ENCODE measurements around the gene ITGBL1.

ITGBL1 gene

DNA sequence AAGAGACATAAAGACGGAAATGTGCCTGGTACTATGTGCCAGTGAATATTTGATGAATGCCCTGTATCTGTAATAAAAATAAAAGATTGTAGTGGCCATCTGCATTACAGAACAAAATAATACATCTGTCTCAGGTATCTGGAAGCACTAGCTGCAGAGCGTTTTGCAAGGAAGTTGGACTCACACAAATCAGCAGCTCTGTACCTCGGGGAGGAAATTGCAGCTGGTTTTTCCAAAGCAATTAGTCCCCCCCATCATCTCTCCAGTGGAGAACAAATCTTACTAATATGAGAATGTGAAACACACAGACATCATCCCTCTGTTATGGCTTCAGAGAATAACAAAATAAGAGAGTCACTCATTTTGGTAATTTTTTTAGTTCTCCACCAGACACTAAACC lies 245.3 kb downstream of the ITGBL1 start:
- Mint-ChIP-seq H3K27me3 (no peaks in the 10 kb centered on the region), H3K9me3 (no peaks in the 10 kb centered on the region), H3K4me1 (no peaks in the 10 kb centered on the region), H3K4me3 (no peak overlapping the region), H3K27ac (no peak overlapping the region)
- DNase-seq (no peak), ATAC-seq (no peak)

DNA sequence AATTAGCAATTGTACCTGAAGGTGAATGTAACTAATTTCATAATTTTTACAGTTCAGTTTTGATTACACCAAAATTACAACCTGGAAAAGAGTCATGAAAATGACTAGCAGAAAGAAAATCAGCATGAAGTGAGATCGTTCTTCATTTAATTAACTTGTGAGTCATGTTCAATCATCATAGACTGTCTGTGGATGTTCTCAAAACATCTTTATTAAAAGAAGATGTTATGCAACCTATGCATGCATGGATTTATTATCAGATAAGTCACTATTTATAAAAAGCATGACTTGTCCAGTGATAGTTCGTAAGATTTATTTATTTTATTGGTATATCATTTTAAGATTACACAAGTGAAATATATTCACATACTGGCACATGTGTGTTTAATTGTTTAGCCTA lies 245.9 kb downstream of the ITGBL1 start:
- no peak for DNase-seq
- no peaks in the 10 kb centered on the region for H3K9me3 Mint-ChIP-seq
- ATAC-seq, result no peak
- no peaks in the 10 kb centered on the region for H3K4me1 Mint-ChIP-seq
- no peak overlapping the region for H3K27ac Mint-ChIP-seq
- no peak overlapping the region for H3K4me3 Mint-ChIP-seq
- peaks cover 7% of the 10 kb centered on the region for H3K27me3 Mint-ChIP-seq

DNA sequence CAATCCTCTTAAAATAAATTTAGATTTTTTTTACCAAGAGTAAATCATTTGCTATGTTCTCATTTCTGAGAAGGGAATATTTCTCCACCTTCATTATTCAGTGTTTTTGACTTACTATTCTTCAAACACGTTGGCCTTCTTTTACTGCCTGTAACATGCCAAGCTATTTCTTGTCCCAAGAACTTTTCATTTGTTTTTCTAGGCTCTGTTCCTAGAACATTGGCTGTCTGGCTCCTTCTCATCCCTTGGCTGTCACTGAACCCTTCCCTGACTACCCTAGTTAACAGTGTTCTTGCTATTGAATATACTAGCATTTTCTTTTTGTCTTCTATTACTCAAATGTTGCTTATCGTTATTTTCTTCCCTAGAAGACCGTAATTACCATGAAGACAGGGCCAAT lies 248.1 kb downstream of the ITGBL1 start:
- no peaks in the 10 kb centered on the region for H3K9me3 Mint-ChIP-seq
- ATAC-seq, result no peak
- H3K27ac Mint-ChIP-seq, result no peak overlapping the region
- H3K27me3 Mint-ChIP-seq, result peaks cover 21% of the 10 kb centered on the region
- no peaks in the 10 kb centered on the region for H3K4me1 Mint-ChIP-seq
- H3K4me3 Mint-ChIP-seq, result no peak overlapping the region
- no peak for DNase-seq

DNA sequence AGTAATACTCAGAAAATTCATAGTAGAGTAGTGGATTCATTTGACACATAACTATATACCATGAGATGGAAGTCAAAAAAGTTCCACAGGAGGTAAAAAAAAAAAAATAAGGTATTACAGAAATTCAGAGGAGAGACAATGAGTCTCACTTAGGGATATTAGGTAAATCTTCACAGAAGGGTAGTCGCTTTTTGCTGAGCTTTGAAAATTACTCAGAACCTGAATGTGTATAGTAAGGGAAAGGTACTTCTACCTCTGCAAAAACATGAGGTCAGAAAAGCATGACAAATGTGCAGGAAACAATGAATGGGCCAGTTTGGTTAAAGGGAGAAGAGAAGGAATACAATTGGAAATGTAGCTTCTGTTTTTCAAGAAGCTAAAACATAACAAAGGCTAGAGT lies 250.6 kb downstream of the ITGBL1 start:
- Mint-ChIP-seq H3K27me3 (peaks cover 28% of the 10 kb centered on the region), H3K4me1 (peaks cover 9% of the 10 kb centered on the region), H3K9me3 (no peaks in the 10 kb centered on the region), H3K4me3 (no peak overlapping the region), H3K27ac (no peak overlapping the region)
- ATAC-seq (no peak), DNase-seq (no peak)

DNA sequence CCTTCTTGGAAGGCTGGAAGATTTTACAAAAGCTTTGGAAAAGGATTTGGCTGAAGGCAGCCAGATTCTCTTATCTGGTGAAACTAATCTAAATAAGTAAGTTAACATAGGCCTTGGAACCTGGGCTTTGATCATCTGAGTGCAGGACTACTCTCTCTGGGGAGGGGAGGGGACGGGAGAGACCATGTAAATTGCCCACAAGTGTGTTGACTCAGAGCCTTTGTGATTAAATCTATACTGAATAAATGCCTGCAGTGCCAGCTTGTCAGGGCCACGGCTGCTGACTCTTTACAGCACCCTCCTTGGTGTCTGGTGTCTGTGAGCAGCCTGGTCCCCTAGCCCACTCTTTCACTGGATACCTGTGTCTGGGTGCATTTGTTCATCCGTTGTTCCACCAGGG lies 251.4 kb downstream of the ITGBL1 start:
- H3K9me3 Mint-ChIP-seq, result no peaks in the 10 kb centered on the region
- H3K27me3 Mint-ChIP-seq, result peaks cover 32% of the 10 kb centered on the region
- DNase-seq, result no peak
- peaks cover 9% of the 10 kb centered on the region for H3K4me1 Mint-ChIP-seq
- no peak for ATAC-seq
- H3K4me3 Mint-ChIP-seq, result no peak overlapping the region
- H3K27ac Mint-ChIP-seq, result no peak overlapping the region

DNA sequence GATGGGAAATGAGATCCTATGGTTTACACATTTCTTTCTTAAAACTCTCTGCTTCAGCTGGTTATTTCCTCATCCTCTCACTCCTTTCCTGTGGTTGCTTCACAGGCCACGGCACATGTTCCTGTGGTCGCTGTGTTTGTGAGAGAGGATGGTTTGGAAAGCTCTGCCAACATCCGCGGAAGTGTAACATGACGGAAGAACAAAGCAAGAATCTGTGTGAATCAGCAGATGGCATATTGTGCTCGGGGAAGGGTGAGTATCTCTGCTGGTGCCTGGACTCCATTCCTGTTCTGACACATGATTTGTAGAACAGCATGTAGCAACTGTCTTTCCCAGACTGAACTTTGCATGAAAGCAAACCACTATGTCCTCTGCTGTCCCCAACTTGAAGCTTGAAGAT lies 254.2 kb downstream of the ITGBL1 start:
- no peaks in the 10 kb centered on the region for H3K9me3 Mint-ChIP-seq
- DNase-seq (peak in 1 of 2 donors; percentile 14), ATAC-seq (peak; percentile 73)
- H3K27me3 Mint-ChIP-seq, result peaks cover 38% of the 10 kb centered on the region
- no peak overlapping the region for H3K27ac Mint-ChIP-seq
- H3K4me1 Mint-ChIP-seq, result peaks cover 9% of the 10 kb centered on the region
- H3K4me3 Mint-ChIP-seq, result no peak overlapping the region

DNA sequence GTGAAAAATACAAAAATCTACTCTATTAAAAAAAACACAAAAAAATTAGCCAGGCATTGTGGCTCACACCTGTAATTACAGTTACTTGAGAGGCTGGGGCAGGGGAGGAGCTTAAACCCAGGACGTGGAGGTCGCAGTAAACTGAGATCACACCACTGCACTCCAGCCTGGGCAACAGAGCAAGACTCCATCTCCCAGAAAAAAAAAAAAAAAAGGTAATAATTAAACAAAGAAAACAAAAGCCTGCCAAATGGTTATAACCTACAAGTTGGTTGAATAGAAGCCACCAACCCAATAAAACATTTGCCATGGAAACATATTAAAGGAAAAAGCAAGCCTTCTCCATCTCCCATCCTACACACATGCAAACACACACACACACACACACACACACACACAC lies 255.2 kb downstream of the ITGBL1 start:
- no peaks in the 10 kb centered on the region for H3K9me3 Mint-ChIP-seq
- no peak overlapping the region for H3K4me3 Mint-ChIP-seq
- peaks cover 9% of the 10 kb centered on the region for H3K4me1 Mint-ChIP-seq
- H3K27me3 Mint-ChIP-seq, result peaks cover 38% of the 10 kb centered on the region
- ATAC-seq (no peak), DNase-seq (no peak)
- no peak overlapping the region for H3K27ac Mint-ChIP-seq

DNA sequence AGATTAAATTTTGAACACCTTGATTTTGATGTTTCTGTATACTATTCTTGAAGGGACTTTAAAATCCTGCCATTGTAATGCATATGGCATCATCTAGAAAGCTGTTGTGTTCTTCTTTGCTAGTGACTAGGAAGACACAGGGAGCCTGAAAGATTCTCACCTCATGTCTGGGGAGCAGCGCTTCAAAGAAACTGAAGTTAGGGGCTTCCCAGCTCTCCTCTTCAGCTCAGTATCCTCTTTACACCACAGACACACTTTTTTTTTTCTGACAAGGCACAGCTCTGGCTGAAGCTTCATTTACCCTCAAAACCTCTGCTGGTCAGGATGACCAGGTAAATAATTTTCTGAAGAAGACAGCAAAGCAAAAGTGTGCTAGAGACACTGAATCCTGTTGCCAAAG lies 255.6 kb downstream of the ITGBL1 start:
- ATAC-seq (no peak), DNase-seq (no peak)
- H3K27me3 Mint-ChIP-seq, result peaks cover 35% of the 10 kb centered on the region
- no peak overlapping the region for H3K27ac Mint-ChIP-seq
- no peak overlapping the region for H3K4me3 Mint-ChIP-seq
- no peaks in the 10 kb centered on the region for H3K9me3 Mint-ChIP-seq
- peaks cover 9% of the 10 kb centered on the region for H3K4me1 Mint-ChIP-seq

DNA sequence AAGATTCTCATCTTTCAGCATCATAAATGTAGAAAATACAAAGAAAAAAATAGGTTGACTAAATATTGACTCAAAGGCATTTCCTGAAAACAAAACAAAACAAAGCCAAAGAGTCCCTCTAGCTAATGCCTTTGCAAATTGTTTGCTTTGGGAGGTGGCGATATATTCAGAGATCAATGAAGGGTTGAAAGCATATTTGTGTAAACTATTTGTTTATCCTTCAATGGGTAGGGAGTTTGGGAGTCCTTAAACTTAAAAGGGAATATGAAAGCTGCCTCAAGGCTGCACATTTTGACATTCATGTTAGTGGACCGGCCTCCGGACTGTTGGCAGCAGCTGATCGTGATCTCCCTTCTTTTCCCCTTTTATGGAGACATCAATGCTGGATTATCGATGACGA lies 257.5 kb downstream of the ITGBL1 start:
- Mint-ChIP-seq H3K4me1 (peaks cover 9% of the 10 kb centered on the region), H3K9me3 (no peaks in the 10 kb centered on the region), H3K4me3 (no peak overlapping the region), H3K27me3 (peaks cover 24% of the 10 kb centered on the region), H3K27ac (no peak overlapping the region)
- ATAC-seq, result no peak
- DNase-seq, result no peak

DNA sequence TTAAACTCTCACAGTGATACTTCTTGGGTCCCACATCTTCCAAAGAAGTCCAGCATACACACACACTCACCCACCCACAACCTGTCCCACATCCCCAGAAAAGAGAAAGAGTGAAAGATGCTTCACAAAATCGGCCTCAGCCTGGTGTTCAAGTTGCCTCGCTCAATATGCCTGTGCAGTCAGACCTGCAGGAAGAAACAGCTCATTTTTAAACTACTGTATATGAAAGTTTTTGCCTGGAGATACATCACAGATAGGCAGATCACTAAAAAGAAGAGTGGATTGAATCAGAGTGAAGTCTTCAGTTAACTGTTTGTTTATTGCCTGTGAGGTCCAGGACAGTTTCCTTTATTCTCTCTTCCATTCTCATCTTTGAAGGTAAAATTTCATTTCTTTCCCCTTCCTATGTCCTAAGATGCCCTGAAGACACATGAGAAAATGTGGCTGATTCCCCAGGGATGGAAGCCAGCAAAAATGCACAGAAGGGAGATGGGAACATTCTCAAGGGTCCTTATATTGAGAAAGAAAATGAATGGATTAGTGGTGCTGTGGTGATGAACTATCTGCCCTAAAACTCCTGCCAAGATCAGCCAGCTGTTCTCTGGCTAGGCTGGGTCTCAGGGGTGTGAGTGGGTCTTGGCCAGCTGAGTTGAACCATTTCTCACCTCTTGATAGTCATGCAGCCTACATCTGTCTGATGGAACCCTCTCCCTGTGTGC lies 259.0 kb downstream of the ITGBL1 start:
- ATAC-seq (no peak), DNase-seq (no peak)
- Mint-ChIP-seq H3K4me1 (peaks cover 8% of the 10 kb centered on the region), H3K27ac (no peak overlapping the region), H3K4me3 (no peak overlapping the region), H3K27me3 (peaks cover 15% of the 10 kb centered on the region), H3K9me3 (no peaks in the 10 kb centered on the region)

DNA sequence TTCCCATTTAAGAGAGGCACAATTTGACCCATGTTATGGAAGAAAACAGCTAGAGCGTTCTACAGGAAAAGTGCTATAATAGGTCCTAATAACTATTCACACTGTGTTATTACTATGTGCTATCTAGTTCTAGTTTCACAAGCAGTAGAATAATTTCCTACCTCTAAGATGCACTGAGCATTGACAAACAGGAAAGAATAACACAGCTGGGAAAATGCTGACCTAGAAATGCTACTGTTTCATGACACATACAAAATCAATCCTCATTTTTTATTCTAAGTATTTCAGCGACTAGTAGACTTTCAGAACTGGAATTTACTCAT lies 259.5 kb downstream of the ITGBL1 start:
- Mint-ChIP-seq H3K9me3 (no peaks in the 10 kb centered on the region), H3K4me1 (peaks cover 2% of the 10 kb centered on the region), H3K27me3 (peaks cover 15% of the 10 kb centered on the region), H3K4me3 (no peak overlapping the region), H3K27ac (no peak overlapping the region)
- ATAC-seq (no peak), DNase-seq (no peak)

DNA sequence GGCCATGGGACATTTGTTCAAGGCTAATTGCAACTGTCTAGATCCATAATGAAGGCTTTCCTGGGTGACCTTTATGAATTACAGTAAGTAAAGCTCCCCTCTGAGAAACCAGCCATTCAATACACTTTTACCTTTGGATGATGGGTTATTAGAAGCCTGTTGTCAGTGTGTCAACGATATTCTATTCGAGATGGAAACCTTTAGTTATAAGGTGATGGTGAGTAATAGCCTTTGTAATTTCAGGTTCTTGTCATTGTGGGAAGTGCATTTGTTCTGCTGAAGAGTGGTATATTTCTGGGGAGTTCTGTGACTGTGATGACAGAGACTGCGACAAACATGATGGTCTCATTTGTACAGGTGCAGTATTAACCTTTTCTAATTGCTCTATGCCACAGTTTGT lies 261.7 kb downstream of the ITGBL1 start:
- Mint-ChIP-seq H3K9me3 (no peaks in the 10 kb centered on the region), H3K27me3 (peaks cover 6% of the 10 kb centered on the region), H3K4me1 (no peaks in the 10 kb centered on the region), H3K27ac (no peak overlapping the region), H3K4me3 (no peak overlapping the region)
- DNase-seq, result no peak
- ATAC-seq, result no peak

DNA sequence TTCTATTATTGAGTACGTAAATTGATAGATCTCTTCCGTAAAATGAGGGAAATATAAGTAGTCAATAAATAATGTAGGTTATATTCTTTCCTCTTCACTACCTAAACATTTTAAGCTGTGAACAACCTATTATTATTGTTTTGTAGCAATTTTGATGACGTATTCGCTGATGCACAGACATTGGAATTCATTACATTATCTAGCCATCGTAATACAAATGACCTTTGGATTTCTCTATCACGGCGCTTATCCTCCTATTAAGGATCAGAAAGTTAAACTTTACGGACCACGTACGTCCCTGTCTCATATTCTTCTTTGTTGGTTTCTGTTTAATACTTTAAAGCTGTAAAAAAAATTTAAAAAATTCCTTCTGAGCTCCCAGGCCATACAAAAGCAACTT lies 264.9 kb downstream of the ITGBL1 start:
- no peaks in the 10 kb centered on the region for H3K4me1 Mint-ChIP-seq
- no peak for ATAC-seq

DNA sequence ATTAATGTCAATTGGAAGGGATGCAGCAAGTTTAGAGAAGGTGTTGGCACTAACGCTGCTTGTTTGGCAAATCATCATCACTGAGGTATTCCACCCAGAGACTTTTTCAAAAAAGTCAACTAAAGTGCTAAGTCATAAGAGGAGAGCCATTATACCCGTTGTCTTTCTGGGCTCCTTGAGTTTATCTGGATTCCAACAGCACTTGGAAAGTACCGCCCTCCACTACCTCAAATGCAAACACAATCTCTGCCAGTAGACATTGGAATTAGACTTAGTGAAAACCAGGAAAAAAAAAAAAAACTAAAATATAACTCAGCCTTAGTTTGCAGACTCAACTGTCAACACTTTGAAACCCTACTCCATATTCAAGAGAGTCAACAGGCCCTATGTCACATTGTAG lies 266.0 kb downstream of the ITGBL1 start:
- Mint-ChIP-seq H3K4me1 (no peaks in the 10 kb centered on the region), H3K9me3 (no peaks in the 10 kb centered on the region), H3K27me3 (no peaks in the 10 kb centered on the region), H3K27ac (no peak overlapping the region), H3K4me3 (no peak overlapping the region)
- DNase-seq, result no peak
- ATAC-seq, result no peak

More for the DNA sequence above, 264.9 kb downstream of the ITGBL1 start:
- H3K9me3 Mint-ChIP-seq, result no peaks in the 10 kb centered on the region
- DNase-seq, result no peak
- H3K4me3 Mint-ChIP-seq, result no peak overlapping the region
- no peaks in the 10 kb centered on the region for H3K27me3 Mint-ChIP-seq
- H3K27ac Mint-ChIP-seq, result no peak overlapping the region

DNA sequence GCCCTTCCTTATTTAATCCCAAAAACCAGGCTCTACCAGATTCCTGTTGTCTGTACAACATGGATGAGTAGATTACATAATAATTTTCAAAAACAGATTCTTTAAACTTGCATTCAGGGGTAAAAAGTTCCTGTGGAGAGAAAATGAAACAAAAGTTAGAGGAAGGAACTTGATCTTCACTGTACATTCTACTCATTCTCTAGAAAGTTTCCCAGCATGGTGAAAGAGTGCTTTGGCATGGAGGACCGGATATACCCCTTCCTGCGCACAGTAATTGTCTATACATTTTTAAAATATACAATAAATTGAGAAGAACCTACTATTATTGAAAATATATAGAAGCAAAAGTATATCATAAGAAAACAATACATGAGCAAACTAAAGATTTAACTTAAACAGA lies 274.2 kb downstream of the ITGBL1 start:
- Mint-ChIP-seq H3K4me1 (no peaks in the 10 kb centered on the region), H3K9me3 (no peaks in the 10 kb centered on the region), H3K27ac (no peak overlapping the region), H3K27me3 (no peaks in the 10 kb centered on the region), H3K4me3 (no peak overlapping the region)
- ATAC-seq (no peak), DNase-seq (no peak)

DNA sequence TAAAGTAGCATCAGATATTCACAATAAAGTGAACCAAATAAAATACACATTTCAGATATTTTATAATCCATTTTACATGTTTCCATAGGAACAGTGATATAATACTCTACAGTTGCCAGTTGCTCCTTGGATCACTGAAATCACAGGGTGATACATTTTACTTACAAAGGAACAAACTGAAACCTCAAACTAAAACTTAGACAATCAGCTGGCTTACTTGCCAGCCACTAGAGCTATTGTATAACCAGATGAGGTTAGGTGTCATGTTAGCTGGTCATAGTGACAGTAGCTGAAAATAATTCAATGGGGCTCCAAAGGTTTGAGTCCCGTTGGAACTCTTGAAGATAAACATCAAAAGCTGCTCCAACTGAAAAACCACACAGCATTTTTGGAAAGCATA lies 274.6 kb downstream of the ITGBL1 start:
- DNase-seq, result no peak
- Mint-ChIP-seq H3K9me3 (no peaks in the 10 kb centered on the region), H3K27me3 (no peaks in the 10 kb centered on the region), H3K4me1 (no peaks in the 10 kb centered on the region), H3K27ac (no peak overlapping the region), H3K4me3 (no peak overlapping the region)
- no peak for ATAC-seq

DNA sequence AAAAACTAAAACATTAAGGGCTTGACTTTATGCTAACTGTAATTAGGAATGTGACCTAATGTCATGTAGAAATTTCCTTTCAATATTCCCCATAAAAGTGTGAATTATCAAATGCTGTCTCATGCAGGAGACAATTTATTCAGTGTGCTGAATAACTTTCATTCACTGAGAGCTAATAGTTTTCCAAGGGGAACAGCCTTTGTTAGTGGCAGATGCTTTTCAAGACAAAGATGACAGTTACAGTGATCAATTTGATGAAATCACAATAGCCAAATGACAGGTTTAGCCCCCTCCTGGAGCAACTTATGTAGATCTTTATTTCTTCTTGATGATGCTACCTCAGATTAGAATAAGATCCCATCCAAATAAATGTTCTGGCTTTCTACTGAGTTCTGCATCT lies 275.5 kb downstream of the ITGBL1 start:
- H3K4me1 Mint-ChIP-seq, result no peaks in the 10 kb centered on the region
- no peak overlapping the region for H3K4me3 Mint-ChIP-seq
- DNase-seq, result no peak
- no peak overlapping the region for H3K27ac Mint-ChIP-seq
- no peaks in the 10 kb centered on the region for H3K27me3 Mint-ChIP-seq
- H3K9me3 Mint-ChIP-seq, result no peaks in the 10 kb centered on the region
- ATAC-seq, result no peak

Data from stimulated activated naive CD8-positive, alpha-beta T cell treated with anti-CD3 and anti-CD28 coated beads, Interleukin-15, amount 100 ng/mL, for 72 hours (primary cell).